Neural cell (in vitro differentiated cells): ENCODE data around the gene NRG2. TPM values are rescaled to one million over a fixed set of nuclear protein-coding genes. Genes with fewer than 3 reads are reported as not detected.

Experiments
- H2AFZ ChIP-seq: fragments of 200-600, 300-800 bp; sonication (generic), shearing (Covaris generic); 2 replicates; pipeline ENCODE4 v1.6.0; 2014; ENCODE audit warnings: low read depth, mild to moderate bottlenecking, antibody characterized with exemption, low read length, moderate library complexity
- H3F3A ChIP-seq: fragments of 200-600 bp; shearing (Covaris generic); 2 replicates; pipeline ENCODE4 v1.6.1; 2016; ENCODE audit warnings: mild to moderate bottlenecking, moderate library complexity, mixed read lengths, antibody characterized with exemption, low read length; ENCODE audit not compliant: insufficient read depth, poor library complexity, severe bottlenecking
- H3K27ac ChIP-seq: fragments of 200-600, 300-800 bp; sonication (generic), shearing (Covaris generic); 2 replicates; pipeline ENCODE4 v1.5.1; 2014; ENCODE audit warnings: mild to moderate bottlenecking, low read length, moderate library complexity
- H3K27me3 ChIP-seq: fragments of 300-800, 200-600 bp; sonication (generic), shearing (Covaris generic); 2 replicates; pipeline ENCODE4 v1.6.0; 2014; ENCODE audit warnings: mild to moderate bottlenecking, low read depth, low read length, moderate library complexity; ENCODE audit not compliant: insufficient read depth
- H3K36me3 ChIP-seq: fragments of 300-800, 200-600 bp; sonication (generic), shearing (Covaris generic); 2 replicates; pipeline ENCODE4 v1.5.1; 2014; ENCODE audit warnings: mild to moderate bottlenecking, antibody characterized with exemption, low read length, moderate library complexity; ENCODE audit not compliant: insufficient read depth
- H3K4me2 ChIP-seq: fragments of 300-800, 200-600 bp; sonication (generic), shearing (Covaris generic); 2 replicates; pipeline ENCODE4 v1.6.0; 2014; ENCODE audit warnings: mild to moderate bottlenecking, low read length
- H3K4me3 ChIP-seq: fragments of 300-800, 200-600 bp; sonication (generic), shearing (Covaris generic); 2 replicates; pipeline ENCODE4 v1.5.1; 2014; ENCODE audit warnings: mild to moderate bottlenecking, low read length, moderate library complexity
- H3K79me2 ChIP-seq: fragments of 200-600 bp; shearing (Covaris generic); replicated peaks from 2 replicates; pipeline ENCODE4 v1.6.0; 2014; ENCODE audit warnings: mild to moderate bottlenecking, low read length, moderate library complexity; ENCODE audit not compliant: insufficient read depth
- H3K9ac ChIP-seq: fragments of 300-800, 200-600 bp; sonication (generic), shearing (Covaris generic); 2 replicates; pipeline ENCODE4 v1.6.1; 2016; ENCODE audit warnings: mild to moderate bottlenecking, low read length, mixed read lengths
- H3K9me2 ChIP-seq: fragments of 200-600 bp; shearing (Covaris generic); 2 replicates; pipeline ENCODE4 v1.6.1; 2016; ENCODE audit warnings: mild to moderate bottlenecking, low read length, mixed read lengths; ENCODE audit not compliant: insufficient read depth
- H3K9me3 ChIP-seq: fragments of 200-600, 300-800 bp; sonication (generic), shearing (Covaris generic); 2 replicates; pipeline ENCODE4 v1.6.1; 2016; ENCODE audit warnings: mild to moderate bottlenecking, mixed run types, low read length, moderate library complexity, mixed read lengths
- H4K20me1 ChIP-seq: fragments of 200-600 bp; shearing (Covaris generic); 2 replicates; pipeline ENCODE4 v1.6.1; 2016; ENCODE audit warnings: mild to moderate bottlenecking, mixed run types; ENCODE audit not compliant: insufficient read depth
- CTCF ChIP-seq: fragments of 450-650 bp; IDR thresholded peaks from 2 replicates; pipeline ENCODE4 v1.5.1; 2014; ENCODE audit warnings: antibody characterized with exemption, mild to moderate bottlenecking, moderate library complexity; ENCODE audit not compliant: poor library complexity, severe bottlenecking
- EP300 ChIP-seq: fragments of 450-650 bp; conservative IDR thresholded peaks from 2 replicates; pipeline ENCODE4 v1.6.1; 2014; ENCODE audit warnings: antibody characterized with exemption, mild to moderate bottlenecking, moderate library complexity; ENCODE audit not compliant: poor library complexity, severe bottlenecking
- EZH2 ChIP-seq: fragments of 200-600, 300-800 bp; shearing (Covaris generic), sonication (generic); IDR thresholded peaks from 2 replicates; pipeline ENCODE4 v1.6.1; 2014; ENCODE audit warnings: antibody characterized with exemption, low read length, borderline replicate concordance, mild to moderate bottlenecking; ENCODE audit not compliant: insufficient read depth, poor library complexity, severe bottlenecking
- MXI1 ChIP-seq: fragments of 450-650 bp; conservative IDR thresholded peaks from 2 replicates; pipeline ENCODE4 v1.6.1; 2014; ENCODE audit warnings: antibody characterized with exemption, mild to moderate bottlenecking; ENCODE audit not compliant: poor library complexity, severe bottlenecking
- POLR2AphosphoS5 ChIP-seq: IDR thresholded peaks from 2 replicates; pipeline ENCODE4 v1.6.1; 2012
- RAD21 ChIP-seq: fragments of 450-650 bp; conservative IDR thresholded peaks from 2 replicates; pipeline ENCODE4 v1.6.1; 2014; ENCODE audit warnings: antibody characterized with exemption, mild to moderate bottlenecking, moderate library complexity
- REST ChIP-seq: IDR thresholded peaks from 2 replicates; pipeline ENCODE4 v1.6.1; 2012; ENCODE audit warnings: borderline replicate concordance
- SMC3 ChIP-seq: fragments of 450-650 bp; conservative IDR thresholded peaks from 2 replicates; pipeline ENCODE4 v1.6.1; 2014; ENCODE audit warnings: antibody characterized with exemption, mild to moderate bottlenecking, moderate library complexity; ENCODE audit not compliant: poor library complexity
- TAF1 ChIP-seq: IDR thresholded peaks from 2 replicates; pipeline ENCODE4 v1.6.1; 2012; ENCODE audit warnings: low read depth
- polyA plus RNA-seq: library from polyadenylated mRNA; depleted of rRNA; stranded (reverse); fragments of >200 nt; gene quantifications from 2 replicates; pipeline ENCODE4 v1.2.3, GENCODE V29; 2014

NRG2 gene
- polyA plus RNA-seq, 1 donor from 2014 or later = 5.4 TPM

- no peak overlapping the region for H2AFZ ChIP-seq
Measured at GRCh38 chr5:139955053-139955605, 88.0 kb downstream of the NRG2 start.

GRCh38 chr5:139954462-139954861, 88.6 kb downstream of the NRG2 start:
- Histone ChIP-seq H3K4me3 (no peak overlapping the region), H3K9ac (no peak overlapping the region), H4K20me1 (no peaks in the 10 kb centered on the region), H3K79me2 (no peaks in the 10 kb centered on the region), H3K27ac (no peak overlapping the region), H2AFZ (no peak overlapping the region), H3K9me3 (no peaks in the 10 kb centered on the region), H3K36me3 (no peaks in the 10 kb centered on the region), H3K9me2 (no peaks in the 10 kb centered on the region), H3K27me3 (no peaks in the 10 kb centered on the region), H3K4me2 (no peak overlapping the region), H3F3A (no peaks in the 10 kb centered on the region)
- TF ChIP-seq REST (no peak), RAD21 (no peak), POLR2AphosphoS5 (no peak)

More at GRCh38 chr5:139955053-139955605, 88.0 kb downstream of the NRG2 start:
- no peak for TF ChIP-seq CTCF
- TF ChIP-seq MXI1 = no peak
- TF ChIP-seq SMC3 = no peak
- TF ChIP-seq REST = no peak
- no peak for TF ChIP-seq EP300
- TF ChIP-seq POLR2AphosphoS5 = no peak
- TF ChIP-seq TAF1 = no peak
- TF ChIP-seq RAD21 = no peak
- TF ChIP-seq EZH2 = no peak
- Histone ChIP-seq H3K9ac (no peak overlapping the region), H3K27ac (no peak overlapping the region), H3K27me3 (no peaks in the 10 kb centered on the region), H3K4me3 (no peak overlapping the region), H3K9me3 (no peaks in the 10 kb centered on the region), H3K9me2 (no peaks in the 10 kb centered on the region), H3K36me3 (no peaks in the 10 kb centered on the region), H3F3A (no peaks in the 10 kb centered on the region), H3K79me2 (no peaks in the 10 kb centered on the region), H4K20me1 (no peaks in the 10 kb centered on the region), H3K4me2 (no peak overlapping the region)
